GM18909 (cell line): ENCODE measurements around the gene RTN1.

Experiments
- ATAC-seq: cut with Tn5 transposase; IDR thresholded peaks from one replicate; pipeline ENCODE4 v1.9.1; 2021; ENCODE audit warnings: mild to moderate bottlenecking; ENCODE audit not compliant: unreplicated experiment, poor library complexity

Gene RTN1

GRCh38 chr14:59857328-59857727, 13.2 kb downstream of the RTN1 start:
- ATAC-seq = no peak

- ATAC-seq = no peak
Observed at GRCh38 chr14:59852350-59852749, 18.2 kb downstream of the RTN1 start.

- ATAC-seq = no peak
Observed at GRCh38 chr14:59850458-59850857, 20.1 kb downstream of the RTN1 start.

- ATAC-seq = no peak
Observed at GRCh38 chr14:59849411-59850130, 21.0 kb downstream of the RTN1 start.

GRCh38 chr14:59848671-59849070, 21.9 kb downstream of the RTN1 start:
- no peak for ATAC-seq

GRCh38 chr14:59847711-59848110, 22.9 kb downstream of the RTN1 start:
- no peak for ATAC-seq

GRCh38 chr14:59846595-59846994, 24.0 kb downstream of the RTN1 start:
- ATAC-seq = no peak

GRCh38 chr14:59845245-59845644, 25.3 kb downstream of the RTN1 start:
- no peak for ATAC-seq

GRCh38 chr14:59844186-59844812, 26.3 kb downstream of the RTN1 start:
- ATAC-seq = no peak

- no peak for ATAC-seq
Observed at GRCh38 chr14:59836116-59836515, 34.5 kb downstream of the RTN1 start.

GRCh38 chr14:59832653-59833294, 37.8 kb downstream of the RTN1 start:
- ATAC-seq = no peak

GRCh38 chr14:59831121-59831730, 39.4 kb downstream of the RTN1 start:
- ATAC-seq = no peak

GRCh38 chr14:59830338-59830734, 40.2 kb downstream of the RTN1 start:
- no peak for ATAC-seq

GRCh38 chr14:59829469-59830337, 40.9 kb downstream of the RTN1 start:
- ATAC-seq = no peak

GRCh38 chr14:59828276-59828675, 42.3 kb downstream of the RTN1 start:
- no peak for ATAC-seq

GRCh38 chr14:59827401-59827800, 43.2 kb downstream of the RTN1 start:
- ATAC-seq = no peak

- ATAC-seq = no peak
Observed at GRCh38 chr14:59826150-59826549, 44.4 kb downstream of the RTN1 start.

- peak; percentile 35 for ATAC-seq
Observed at GRCh38 chr14:59823179-59823578, 47.4 kb downstream of the RTN1 start.

GRCh38 chr14:59819446-59820088, 51.0 kb downstream of the RTN1 start:
- ATAC-seq = no peak

- no peak for ATAC-seq
Observed at GRCh38 chr14:59816941-59817340, 53.6 kb downstream of the RTN1 start.
